ENCODE results near the gene PTPRN2.

Gene PTPRN2

DNA sequence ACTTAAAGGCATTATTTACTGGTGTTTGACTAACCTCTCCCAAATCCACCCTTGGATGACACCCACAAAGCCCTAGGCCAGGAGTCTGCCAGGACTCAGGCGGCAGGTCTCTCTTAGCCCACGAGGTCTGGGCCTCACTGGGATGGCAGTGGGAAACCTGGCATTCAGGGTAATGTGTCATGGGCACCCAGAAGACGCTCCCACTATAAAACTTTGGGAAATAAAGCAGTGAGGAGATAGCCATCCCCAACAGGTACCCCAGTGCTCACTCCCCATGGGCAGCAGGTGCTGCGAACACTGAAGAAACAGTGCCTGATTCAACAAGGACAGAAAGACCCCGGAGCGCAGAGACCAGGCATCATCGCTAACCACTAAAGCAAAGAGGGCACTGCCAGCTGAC, 14.4 kb upstream of the PTPRN2 start:
- H3K4me3 ChIP-seq (ENCODE audit: low read depth, low read length), result no peak overlapping the region
- TF ChIP-seq, protein P1, sequence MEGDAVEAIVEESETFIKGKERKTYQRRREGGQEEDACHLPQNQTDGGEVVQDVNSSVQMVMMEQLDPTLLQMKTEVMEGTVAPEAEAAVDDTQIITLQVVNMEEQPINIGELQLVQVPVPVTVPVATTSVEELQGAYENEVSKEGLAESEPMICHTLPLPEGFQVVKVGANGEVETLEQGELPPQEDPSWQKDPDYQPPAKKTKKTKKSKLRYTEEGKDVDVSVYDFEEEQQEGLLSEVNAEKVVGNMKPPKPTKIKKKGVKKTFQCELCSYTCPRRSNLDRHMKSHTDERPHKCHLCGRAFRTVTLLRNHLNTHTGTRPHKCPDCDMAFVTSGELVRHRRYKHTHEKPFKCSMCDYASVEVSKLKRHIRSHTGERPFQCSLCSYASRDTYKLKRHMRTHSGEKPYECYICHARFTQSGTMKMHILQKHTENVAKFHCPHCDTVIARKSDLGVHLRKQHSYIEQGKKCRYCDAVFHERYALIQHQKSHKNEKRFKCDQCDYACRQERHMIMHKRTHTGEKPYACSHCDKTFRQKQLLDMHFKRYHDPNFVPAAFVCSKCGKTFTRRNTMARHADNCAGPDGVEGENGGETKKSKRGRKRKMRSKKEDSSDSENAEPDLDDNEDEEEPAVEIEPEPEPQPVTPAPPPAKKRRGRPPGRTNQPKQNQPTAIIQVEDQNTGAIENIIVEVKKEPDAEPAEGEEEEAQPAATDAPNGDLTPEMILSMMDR (IDR thresholded peaks at IDR 0.05; ENCODE audit: borderline replicate concordance, insufficient read depth, low read depth, low read length), result no peak

DNA sequence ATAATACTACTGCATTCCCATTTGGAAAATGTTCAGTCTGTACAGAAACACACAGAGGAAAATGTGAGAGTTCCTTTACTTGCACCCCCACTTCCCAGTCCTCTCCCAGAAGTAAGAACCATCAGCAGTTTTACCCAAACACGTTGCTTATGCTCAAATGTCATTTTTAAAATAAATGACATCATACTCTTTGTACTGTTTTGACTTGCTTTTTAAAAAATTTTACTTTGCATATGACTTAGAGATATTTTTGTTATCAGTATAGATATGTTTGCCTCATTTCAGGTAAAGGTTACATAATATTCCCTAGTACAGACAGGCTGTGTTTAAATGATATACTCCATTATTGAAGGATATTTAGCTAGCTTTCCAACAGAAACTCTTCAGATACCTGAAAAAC, 13.5 kb upstream of the PTPRN2 start:
- H3K4me3 ChIP-seq (ENCODE audit: low read depth, low read length), result no peak overlapping the region
- TF ChIP-seq, protein P1 (IDR thresholded peaks at IDR 0.05; ENCODE audit: borderline replicate concordance, insufficient read depth, low read depth, low read length), result no peak

DNA sequence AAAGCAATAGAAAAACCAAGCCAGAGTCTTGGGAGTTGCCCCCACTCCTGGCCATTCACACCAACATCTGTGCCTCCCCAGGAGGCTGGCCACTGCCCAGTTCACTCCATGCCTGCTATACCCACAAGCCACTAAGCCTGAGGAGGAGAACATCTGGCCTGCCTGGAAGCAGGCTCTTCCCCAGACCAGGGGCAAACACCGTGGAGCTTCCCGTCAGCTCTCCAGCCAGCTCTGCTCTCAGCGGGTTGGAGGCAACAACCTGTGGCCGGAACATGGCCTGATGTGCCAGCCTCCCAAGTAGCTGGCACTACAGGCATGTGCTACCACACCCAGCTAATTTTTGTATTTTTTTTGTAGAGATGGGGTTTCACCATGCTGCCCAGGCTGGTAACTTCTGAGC, 9.1 kb upstream of the PTPRN2 start:
- no peak overlapping the region for H3K4me3 ChIP-seq (ENCODE audit: low read depth, low read length)
- TF ChIP-seq, protein P1 (IDR thresholded peaks at IDR 0.05; ENCODE audit: borderline replicate concordance, insufficient read depth, low read depth, low read length), result no peak

DNA sequence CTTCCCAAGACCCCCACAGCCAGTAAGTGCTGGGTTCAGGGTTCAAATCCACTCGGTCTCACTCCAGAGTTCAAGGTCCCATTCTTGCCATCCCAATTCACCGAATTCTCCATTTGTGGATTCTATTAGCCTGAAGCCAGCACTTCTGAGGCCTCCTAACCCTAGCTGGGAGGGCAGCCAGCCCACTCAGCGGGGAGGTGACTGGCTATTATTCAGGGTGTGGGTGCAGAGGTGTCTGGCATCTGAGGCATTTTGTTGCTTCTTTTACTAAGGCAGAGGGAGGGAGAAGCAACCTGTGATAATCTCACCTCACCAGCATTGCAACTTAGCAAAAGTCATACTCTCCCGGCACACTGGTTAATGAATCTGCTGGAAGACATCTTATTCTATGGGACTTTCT, 8.7 kb upstream of the PTPRN2 start:
- no peak overlapping the region for H3K4me3 ChIP-seq (ENCODE audit: low read depth, low read length)
- TF ChIP-seq, protein P1 (IDR thresholded peaks at IDR 0.05; ENCODE audit: borderline replicate concordance, insufficient read depth, low read depth, low read length), result no peak

DNA sequence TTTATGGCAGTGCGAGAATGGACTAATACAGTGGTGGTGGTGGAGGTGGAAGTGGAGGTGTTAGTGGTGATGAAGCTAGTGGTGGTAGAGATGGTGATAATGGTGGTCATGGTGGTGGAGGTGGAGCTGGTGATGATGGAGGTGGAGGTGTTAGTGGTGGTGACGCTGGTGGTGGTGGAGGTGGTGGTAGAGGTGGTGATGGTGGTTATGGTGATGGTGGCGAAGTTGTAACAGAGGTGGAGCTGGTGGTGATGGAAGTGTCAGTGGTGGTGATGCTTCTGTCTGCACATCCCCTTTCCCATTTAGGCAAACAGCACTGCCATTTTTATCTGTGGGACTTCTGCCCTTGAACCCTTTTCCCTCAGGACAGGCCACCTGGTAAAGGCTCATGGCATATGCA, 7.4 kb upstream of the PTPRN2 start:
- TF ChIP-seq, protein P1 (IDR thresholded peaks at IDR 0.05; ENCODE audit: borderline replicate concordance, insufficient read depth, low read depth, low read length), result no peak
- no peak overlapping the region for H3K4me3 ChIP-seq (ENCODE audit: low read depth, low read length)

DNA sequence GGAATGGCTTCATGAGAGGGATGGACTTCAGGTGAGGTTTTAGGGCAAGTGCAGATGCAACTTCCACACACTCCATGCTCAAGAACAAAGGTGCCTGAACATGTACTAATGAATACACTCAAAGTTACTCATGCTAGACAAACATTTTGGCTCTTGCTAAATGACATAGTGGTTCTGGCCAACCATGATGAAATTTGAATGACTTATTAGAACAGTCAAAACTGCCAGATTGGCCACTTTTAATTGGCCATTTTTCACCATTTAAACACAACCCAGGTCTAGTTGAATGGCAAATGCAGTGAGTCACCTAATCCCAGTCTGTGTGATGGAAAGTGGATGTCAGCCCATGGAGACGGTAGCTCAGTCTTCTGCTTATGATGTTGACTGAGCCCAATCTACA, 4.9 kb upstream of the PTPRN2 start:
- no peak overlapping the region for H3K4me3 ChIP-seq (ENCODE audit: low read depth, low read length)
- TF ChIP-seq, protein P1 (IDR thresholded peaks at IDR 0.05; ENCODE audit: borderline replicate concordance, insufficient read depth, low read depth, low read length), result no peak

DNA sequence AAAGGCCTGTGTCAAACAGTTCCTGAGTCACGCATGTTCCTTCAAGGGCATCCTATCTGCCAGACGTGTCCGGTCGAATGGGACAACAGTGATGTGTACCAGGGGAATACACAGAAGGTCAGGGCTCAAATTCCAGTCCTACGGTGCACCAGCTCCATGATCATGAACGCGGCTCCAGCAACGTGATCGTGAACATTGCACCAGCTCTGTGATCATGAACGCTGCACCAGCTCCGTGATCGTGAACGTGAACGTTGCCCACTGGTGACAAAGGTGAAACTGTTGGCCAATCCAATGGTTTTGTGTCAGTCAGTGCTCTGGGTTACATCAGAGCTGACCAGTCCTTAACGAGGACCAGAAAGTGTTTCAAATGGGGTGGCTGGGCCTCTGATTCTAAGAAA, 4.3 kb upstream of the PTPRN2 start:
- TF ChIP-seq, protein P1 (IDR thresholded peaks at IDR 0.05; ENCODE audit: borderline replicate concordance, insufficient read depth, low read depth, low read length), result no peak

More for the DNA sequence above, 4.3 kb upstream of the PTPRN2 start:
- H3K4me3 ChIP-seq (ENCODE audit: low read depth, low read length), result no peak overlapping the region
